ENCODE measurements around the gene PBXIP1.

PBXIP1 gene

DNA sequence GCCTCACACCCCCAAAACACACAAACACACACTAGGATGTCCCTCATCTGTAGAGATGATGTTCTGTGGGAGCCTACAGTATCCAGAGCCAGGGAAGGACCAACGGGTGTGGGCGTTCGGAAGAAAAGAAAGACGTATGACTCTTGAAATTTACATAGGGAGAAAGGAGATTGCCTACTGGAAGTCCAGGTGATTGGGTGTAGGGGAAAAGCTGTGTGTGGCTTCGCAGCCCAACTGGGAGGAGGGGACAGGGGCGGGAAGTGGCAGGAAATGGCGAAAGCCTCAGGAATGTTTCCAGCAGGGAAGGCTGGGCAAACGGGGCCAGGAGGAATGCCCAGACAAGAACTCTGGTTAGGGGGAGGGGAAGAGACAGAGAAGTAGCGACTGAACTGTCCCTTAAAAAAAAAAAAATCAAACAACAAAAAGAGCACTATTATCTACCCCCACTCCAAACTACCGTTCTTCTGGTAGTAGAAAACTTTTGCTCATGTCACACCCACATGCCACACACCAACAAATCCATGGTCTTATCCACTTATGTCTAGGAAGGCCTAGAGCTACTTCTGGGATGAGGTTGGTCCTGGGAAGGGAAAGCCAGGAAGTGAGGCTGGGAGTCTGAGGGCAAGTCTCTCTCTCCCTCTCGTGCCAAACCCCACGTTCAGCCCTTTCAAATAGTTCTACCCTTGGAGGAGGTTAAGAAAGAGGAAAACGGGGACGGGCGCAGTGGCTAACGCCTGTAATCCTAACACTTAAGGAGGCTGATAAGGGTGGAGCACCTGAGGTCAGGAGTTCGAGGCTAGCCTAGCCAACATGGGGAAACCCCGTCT, 16.8 kb upstream of the PBXIP1 start:
- no peak for DNase-seq (ENCODE audit: low read depth)

DNA sequence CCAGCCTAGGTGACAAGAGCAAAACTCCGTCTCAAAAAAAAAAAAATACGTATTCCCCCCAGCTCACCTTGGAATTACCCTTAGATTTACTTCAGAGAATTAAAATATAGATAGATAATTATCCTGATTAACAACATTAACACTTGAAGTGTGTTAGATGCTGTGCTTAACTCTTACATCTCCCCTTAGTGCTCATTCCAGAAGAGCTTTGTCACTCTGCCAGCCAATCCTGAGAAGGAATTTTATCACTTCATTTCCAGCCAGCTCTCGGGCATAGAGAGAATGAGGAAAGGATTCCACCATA, 16.3 kb upstream of the PBXIP1 start:
- no peak for DNase-seq (ENCODE audit: low read depth)

DNA sequence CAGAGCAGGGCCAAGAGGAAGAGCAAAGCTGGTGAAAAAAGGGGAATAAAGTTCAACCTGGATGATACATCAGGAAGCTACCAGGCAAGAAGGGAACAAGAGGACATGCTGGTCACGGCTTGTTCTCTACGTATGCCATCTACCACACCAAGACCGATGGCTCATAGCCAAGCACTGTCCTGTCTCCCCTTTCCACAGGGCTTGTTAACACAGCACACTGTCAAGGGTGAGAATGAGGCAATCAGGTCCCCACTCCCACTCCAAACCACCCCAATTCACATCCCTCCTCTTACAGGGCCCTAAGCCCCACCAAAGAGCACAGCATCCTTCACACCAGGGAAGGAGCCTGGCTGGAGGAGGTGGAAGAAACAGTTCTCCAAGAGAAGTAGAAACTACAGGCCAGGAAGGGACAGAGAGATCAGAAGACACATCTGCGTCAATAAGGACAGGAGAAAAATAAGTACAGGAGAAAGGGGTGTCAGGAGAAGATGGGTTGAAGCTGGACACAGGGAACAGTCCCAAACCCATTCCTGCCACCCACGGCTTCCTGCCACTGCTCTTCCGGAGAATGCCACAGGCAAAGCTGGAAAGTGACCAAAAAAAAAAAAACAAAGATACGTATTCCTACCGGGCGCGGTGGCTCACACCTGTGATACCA, 15.6 kb upstream of the PBXIP1 start:
- DNase-seq (ENCODE audit: low read depth): no peak

DNA sequence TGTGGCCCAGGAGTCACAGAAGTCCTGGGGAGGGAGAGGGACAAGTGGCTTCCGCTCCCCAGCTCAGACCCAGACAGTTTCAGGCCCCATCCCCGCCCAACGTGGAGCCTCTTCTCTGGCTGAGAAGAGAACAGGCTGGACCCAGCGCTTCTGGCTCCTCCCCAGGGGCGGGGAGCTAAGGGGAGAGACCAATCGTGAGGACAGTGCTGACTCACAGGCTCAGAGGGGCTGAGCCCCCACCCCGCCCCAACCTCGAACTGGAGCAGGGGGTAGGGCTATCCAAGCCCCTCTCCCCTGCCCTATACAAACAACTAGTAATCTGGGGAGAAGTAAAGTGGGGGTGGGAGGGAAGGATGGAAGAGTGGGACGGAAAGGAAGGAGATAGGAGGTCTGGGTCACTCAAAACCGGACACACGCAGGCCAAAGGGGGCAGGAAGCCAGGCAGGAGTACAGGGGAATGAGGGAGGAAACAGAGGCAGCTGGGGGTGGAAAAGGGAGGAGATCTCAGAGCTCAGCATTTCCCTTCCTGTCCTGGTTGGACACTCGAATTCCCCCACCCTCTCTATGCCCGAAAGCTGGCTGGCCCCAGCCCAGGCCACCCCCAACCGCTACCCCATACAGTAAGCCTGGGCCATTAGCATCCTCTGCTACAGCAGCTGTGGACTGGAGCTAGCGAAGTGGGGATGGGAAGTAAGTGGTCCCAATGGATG, 14.9 kb upstream of the PBXIP1 start, which contains the start of gene SHC1:
TSS of gene SHC1 (minus strand) at position 117 of the 710 bp plus-strand sequence. CDS start 221 bp downstream, outside the sequence.
- no peak for DNase-seq (ENCODE audit: low read depth)

DNA sequence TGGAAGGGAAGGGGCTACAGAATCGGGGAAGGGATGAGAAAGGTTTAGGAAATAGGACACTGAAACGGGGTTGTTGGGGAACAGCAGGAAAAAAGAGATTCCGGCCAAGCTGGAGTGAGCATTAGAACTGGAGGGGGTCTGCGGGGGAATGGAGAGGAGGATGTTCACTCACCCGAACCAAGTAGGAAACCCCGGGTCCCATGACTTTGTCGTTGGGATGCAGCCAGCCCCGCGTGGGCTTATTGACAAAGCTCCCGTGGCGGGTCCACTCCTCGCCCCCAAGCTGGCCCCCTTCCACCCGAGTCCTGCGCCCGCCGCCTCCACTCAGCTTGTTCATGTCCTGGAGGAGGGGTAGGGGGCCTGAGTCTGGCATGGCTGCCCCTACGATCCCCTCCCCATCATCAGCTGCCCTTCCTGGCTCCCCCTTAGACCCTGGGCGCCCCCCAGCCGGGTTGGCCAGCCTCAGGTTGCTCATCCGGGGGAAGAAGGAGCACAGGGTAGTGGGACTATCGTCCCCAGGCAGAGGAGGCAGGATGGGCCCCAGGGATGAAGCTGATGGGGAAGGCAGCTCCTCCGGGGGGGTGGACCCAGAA, 14.1 kb upstream of the PBXIP1 start:
- DNase-seq (ENCODE audit: low read depth): no peak

DNA sequence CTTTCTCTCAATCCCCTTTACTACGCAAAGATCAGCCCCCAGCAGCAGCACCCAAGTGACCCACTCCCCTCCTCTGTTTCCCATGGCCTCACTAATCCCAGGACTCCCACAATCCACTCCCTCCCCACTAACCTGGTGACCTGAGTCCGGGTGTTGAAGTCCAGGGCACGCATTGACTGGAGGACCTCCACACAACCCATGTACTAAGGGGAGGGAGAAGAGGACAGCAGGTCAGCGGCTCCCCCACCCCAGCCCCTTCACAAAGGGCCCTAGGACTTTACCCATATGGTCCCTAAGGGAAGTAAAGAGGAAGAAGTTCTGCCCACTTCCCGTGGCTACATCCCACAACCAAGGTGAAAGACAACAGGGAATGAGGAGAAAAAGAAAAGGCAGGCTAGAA, 13.3 kb upstream of the PBXIP1 start:
- no peak for DNase-seq (ENCODE audit: low read depth)

DNA sequence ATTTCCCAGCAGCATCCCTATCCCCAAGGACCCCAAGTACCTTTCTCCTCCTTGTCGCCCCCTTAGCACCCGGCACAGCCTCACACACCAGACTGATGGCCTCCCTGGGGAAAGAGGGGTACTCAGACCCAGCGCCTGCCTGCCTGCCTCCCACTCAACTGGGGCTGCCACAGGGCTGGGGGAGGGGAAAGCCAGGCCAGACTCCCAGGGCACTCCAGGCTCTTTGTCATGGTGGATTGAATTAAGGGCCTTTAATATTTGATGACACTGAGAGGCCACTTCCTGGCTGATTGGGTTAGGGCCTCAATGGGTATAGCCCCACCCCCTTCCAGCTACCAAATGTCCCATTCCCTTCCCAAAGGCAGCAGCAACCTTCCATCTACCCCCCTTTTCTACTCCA, 12.8 kb upstream of the PBXIP1 start:
- DNase-seq (ENCODE audit: low read depth): no peak

DNA sequence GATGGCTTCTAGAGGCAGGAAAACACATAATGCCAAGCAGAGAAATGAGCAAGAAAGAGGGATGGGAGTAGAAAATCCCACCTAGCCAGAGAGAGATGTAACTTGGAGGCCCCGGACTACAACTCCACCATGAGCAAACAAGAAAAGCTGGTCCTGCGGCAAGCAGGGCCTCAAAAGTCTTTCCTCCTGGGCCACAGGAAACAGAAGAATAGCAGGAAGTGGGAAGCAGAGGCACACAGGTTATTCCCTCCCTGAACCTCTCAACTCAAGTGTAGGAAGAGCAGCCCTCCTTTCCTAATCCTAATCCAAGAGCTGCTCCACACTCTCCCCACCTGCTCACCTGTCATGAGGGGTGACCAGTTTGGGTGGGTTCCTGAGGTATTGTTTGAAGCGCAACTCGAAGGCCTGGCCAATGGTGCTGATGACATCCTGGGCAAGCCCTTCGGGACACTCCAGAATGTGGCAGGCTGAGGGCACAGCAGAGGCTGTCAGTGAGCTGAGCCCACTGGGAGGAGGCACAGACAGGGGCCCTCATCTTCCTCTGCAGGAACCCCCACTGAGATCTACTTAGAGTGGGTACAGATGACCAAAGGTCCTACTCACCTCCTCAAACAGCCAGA, 11.5 kb upstream of the PBXIP1 start:
- DNase-seq (ENCODE audit: low read depth): no peak

DNA sequence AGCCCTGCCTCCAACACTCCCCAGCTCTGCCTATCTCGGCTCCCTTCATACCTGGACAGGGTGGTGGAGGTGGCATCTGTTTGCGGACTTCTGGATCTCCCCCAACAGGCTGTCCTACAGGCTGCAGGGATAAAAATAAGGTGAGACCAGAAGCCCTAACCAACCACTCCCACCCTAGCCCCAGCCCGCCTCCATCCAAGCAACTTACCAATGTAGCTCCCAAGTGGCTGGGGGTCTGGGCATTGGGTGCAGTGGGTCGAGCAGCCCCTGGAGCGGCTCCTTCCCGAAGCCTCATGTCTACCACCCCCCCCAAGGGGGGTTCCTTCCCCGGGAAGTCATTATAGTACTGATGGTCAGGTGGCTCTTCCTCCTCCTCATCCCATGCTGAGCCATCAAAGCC, 10.2 kb upstream of the PBXIP1 start:
- no peak for DNase-seq (ENCODE audit: low read depth)

DNA sequence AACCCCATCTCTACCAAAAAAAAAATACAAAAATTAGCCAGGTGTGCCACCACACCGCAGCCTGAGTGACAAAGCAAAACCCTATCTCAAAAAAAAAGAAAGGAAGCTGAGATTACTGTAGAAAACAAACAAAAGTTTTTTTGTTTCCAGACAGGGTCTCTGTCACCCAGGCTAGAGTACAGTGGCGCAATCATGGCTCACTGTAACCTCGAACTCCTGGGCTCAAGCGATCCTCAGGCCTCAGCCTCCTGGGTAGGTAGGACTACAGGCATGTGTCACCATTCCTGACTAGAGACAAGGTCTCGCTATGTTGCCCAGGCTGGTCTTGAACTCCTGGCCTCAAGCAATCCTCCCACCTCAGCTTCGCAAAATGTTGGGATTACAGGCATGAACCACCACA, 8.5 kb upstream of the PBXIP1 start:
- DNase-seq (ENCODE audit: low read depth): no peak

DNA sequence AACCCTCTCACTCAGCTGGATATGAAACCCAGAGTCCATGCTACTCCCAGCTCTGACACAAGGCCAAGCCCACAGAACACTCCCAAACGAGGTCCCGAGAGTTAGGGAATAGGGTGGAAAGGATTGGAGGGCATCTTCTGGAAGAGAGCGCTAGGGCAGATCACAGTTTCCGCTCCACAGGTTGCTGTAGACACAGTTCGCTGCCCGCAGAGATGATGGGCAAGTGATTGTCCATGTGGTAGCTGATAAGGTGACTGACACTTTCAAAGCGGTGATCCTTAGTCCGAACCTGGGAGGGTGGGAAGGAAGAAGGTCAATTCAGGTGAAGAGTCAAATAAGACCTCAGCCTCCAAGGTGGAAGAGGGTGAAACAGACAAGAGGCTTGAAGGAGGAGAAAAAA, 7.7 kb upstream of the PBXIP1 start:
- no peak for DNase-seq (ENCODE audit: low read depth)

DNA sequence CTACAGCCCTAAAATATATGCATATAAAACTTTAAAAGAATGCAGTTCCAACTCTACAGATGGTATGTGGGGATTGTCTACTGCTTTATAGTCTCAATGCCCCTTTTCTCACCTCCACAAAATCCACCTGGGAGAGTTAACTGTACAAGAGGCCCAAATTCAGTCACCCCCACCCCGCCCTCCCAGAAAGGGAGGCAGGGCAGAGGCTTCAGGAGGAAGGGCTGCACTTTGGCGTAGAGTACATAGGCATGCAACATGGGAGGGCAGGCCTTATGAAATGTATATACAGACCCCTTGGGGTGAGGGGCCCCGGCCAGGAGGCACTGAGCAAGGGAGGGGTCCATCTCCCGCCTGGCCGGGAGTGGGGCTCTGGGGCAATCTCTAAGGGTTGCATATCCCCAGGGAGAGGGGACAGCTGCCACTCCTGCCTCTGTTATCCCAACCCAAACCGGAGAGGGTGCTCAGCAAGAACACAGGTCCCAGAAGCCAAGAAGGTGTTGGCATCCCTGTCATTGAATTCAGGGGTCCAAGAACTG, 7.0 kb upstream of the PBXIP1 start:
- no peak for DNase-seq (ENCODE audit: low read depth)

DNA sequence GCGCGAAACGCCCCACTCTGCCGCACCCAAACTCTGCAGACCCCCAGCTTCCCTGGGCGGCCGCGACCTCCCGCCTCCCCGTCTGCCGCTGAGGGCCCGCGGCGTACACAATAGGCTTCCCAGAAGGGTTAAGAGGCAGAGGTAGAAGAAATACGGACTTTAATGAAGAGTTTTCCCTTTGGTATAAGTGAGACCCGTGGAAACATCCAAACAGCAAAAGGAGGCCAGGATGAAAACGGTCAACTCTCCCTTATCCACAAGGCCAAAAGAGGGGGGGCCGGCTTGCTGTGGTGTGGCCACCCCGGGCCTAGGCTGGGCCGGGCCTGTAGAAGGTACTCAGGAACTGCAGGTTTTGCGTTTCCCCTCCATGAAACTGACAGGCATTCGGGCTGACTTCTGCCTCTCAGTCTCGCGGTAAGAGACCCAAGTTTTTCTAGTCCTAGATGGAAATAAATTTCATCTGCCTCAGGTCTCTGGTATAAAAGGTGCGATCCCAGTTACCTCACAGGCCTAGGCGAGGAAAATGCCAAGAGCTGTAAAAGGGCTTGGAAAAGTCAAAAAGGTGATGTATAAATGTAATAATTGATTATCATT, 6.4 kb upstream of the PBXIP1 start:
- DNase-seq (ENCODE audit: low read depth): no peak

DNA sequence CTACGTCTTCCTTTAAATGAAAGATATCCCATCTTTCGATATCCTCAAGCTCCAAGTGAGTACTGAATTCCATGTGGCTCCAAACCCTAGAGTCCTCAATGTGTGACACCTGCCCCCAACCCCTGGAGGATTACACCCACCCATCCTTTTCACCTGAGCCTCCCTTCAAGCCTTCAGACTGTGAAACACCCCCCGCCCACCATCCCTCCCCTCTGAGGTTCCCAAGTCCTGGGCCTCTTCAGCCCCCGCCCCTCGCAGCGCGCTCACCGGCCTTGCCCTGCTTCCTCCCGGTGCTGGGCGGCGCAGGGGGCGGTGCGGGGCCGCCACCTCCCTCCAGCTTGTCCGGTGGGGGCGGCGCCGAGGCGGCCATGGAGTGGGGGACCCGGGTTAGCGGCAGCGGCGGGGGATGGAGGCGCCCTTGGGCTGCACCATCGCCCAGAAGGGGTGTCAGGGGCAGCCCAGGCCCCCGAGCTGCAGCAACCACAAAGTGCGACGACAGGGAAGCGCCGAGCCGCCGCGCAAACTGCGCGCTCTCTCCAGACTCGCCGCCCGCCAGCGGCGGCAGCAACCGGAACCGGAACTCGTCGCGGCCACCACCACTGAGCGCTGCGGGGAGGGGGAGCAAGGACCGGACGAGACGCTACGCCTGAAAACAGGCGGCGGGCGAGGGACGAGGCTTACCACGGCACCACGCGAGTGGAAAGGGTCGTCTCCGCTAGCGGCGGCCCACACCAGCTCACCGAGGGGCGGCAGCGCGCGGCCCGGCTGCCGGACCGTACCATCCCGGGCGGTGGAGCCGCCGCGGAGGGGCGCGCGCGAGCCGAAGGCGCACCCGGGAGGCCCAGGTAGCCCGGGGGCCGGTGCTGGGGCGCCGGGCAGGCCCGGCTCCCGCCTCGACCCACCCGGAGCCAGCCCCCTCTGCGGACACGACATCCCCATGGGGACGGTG, 5.6 kb upstream of the PBXIP1 start, which contains the start of gene PYGO2:
TSS of gene PYGO2 (minus strand) at position 576 of the 949 bp plus-strand sequence. CDS start at position 370, 206 bp downstream.
- peak; percentile 70 for DNase-seq (ENCODE audit: low read depth)

DNA sequence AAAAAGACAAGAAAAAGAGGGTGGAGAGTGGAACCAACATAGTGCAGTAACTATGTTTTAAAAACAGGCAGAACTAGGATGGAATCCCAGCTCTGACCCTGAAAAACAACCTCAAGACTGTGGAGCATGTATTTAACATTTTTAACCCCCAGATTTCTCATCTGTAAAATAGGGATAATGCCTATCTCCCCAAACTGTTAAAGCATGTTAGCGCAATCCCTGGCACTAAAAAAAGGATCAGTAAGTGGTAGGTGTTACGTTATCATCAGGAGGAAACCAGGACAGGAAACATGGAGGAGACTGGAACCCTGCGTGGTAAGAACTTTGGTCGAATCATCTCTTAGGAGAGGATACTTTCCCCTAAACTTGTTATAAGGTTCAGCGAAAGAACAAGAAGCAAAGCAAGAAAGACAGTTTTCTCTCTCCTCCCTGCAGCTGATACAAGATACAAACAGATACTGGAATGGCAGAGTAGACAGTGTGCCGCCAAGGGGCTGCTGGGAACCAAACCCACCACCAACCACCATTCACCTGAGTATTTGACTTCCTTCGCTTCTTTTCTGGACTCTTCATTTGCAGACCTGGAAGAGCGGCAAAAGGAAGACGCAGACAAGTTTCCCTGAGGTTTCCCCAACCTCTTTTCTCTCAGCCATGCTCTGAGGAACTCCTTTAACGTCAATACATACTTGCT, 4.7 kb upstream of the PBXIP1 start:
- DNase-seq (ENCODE audit: low read depth): no peak

DNA sequence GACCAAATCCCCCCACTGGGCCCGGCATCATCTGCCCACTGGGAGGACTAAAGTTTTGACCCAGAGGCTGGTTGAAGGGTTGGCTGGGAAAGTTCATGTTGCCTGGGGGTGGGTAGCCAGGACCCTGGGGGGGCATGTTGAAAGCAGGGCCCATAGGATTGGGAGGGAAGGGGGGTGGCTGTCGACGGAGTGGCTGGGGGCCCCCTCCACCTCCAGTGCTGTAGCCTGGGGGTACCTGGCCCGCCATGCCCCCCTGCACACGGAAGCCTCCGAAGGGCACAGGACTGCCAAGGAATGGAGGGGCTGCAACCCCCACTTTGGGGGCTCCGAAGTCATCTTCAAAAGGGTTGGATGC, 3.5 kb upstream of the PBXIP1 start:
- DNase-seq (ENCODE audit: low read depth): no peak

DNA sequence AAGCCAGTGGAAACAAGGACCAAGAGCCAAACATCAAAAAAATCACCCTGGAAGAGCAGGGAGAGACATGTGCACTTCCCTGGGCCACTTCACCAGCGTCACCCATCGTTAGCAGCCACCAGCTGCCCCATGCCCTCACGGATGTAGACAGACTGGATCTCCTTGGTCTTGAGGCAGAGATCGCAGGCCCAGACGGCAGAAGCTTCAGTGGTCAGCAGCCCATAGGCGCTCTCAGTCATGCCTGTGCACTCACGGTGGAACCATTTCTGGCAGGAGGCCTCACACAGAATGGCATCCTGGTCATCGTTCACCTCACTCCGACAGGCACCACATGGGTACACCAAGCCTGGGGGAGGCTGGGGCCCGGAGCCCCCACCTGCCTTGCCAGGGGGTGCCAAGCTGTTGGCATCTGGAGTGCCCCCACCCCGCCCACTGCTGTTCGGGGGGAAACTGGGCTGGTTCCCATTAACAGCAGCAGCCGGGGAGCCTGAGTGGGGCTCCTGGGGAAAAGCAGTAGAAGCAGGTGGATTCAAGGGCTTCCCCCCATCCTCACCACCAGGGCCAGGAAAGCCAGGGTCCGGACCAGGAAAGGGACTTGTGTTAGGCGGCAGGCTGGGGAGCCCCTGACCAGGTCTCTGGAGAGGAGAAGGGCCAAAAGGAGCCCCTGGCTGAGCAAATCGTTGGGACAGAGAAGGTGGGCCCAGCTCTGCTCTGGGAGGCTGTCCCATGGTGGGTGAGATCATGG, 3.0 kb upstream of the PBXIP1 start:
- DNase-seq (ENCODE audit: low read depth): no peak

DNA sequence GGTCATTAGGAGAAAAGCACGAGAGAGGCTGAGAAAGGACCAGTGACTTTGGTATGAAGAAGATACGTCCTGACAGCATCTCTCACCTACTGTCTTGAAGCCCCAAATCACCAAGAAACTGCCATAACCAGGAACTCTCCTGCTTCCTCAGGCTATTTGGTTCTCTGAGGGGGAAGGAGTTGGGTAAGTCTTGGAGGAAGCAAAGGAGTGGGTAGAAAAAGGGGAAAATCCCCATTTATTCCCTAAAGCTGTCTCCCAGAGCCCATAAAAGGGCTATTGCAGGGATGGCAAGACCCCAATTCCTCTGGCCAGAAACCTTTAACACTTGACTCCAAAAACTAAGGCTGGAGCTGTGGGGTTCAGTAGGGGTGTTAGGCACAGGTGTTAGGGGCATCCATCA, 2.1 kb upstream of the PBXIP1 start:
- no peak for DNase-seq (ENCODE audit: low read depth)

DNA sequence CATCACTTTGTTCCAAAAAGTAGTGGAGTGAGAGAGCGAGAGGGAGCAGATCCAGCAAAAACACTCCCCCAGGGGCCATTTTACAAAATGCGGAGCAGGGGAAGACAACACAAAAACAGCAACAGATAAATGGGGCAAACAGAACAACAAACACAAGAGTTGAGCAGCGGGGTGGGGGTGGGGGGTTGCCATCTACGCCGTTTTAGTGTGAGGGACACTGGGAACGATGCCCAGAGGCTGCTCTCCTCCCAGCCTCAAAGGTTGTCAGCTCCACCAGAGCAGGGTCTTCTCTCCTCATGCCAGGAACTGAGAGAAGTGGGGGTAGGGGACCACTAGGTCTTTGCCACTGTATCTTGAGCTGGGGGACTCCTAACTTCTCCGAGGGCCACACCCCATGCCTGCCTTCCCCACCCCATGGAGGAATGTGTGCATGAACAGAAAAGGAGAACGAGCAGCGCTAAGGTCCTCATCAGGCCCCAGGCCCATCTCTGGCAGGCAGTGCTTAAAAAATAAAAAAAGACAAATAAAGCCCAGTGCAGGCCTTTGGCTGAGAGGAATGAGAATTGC, 1.3 kb upstream of the PBXIP1 start:
- DNase-seq (ENCODE audit: low read depth): no peak
